Activated CD8-positive, alpha-beta memory T cell treated with anti-CD3 and anti-CD28 coated beads for 1 hour (primary cell): ENCODE measurements around the gene CACNA2D3.

ENCODE experiments used
- DNase-seq, 2 donors: peaks; one replicate each; pipeline ENCODE4 v3.0.0-alpha.2; 2020; ENCODE audit warnings: low read depth in 1 of 2; ENCODE audit errors: extremely low read depth in 1 of 2

The CACNA2D3 gene

DNA sequence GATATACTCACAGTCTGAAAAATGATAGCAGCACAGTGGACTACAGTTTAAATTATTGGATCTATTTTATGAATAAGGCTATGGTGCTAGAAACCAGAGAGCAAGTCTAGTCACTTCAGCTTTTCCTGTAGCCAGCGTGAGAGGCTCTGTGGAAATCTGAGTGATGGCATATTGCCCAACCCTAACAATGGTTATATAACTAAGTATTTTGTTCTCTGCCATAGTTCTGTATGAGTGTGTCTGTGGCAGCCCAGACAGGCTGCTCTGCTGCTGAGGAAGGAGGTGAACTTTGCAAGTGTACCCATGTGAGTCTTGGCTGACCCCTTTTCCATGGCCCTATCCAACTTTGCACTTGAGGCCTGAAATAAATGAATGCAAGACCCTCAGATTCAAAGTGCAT is 699.9 kb downstream of the CACNA2D3 start:
- DNase-seq, result no peak

DNA sequence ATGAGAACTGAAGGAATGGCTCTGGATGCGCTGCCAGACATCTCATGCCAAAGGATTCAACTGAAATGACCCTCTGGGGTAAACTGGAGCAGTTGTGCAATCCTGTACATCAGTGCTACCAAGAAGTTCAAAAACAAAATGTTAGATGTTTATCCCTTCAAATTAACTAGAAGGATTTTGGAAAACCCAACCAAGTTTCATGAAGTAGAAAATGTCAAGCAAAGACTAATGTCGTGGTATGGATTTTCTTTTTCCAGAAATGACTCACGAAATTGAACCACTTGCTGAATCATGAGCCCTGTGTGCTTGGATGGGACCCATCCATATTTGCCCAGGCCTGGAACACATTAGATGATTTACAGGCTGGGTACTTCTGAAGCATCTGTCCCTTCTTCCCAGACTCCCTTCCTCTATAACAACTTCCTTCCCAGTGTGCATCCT is 703.9 kb downstream of the CACNA2D3 start:
- no peak for DNase-seq

- no peak for DNase-seq
Observed at GRCh38 chr3:54827056-54827687, 704.8 kb downstream of the CACNA2D3 start.

- no peak for DNase-seq
Observed at GRCh38 chr3:54827776-54828175, 705.4 kb downstream of the CACNA2D3 start.

GRCh38 chr3:54830658-54831057 is 708.3 kb downstream of the CACNA2D3 start:
- DNase-seq, result no peak

- DNase-seq, result no peak
Observed at GRCh38 chr3:54831112-54831511, 708.8 kb downstream of the CACNA2D3 start.

DNA sequence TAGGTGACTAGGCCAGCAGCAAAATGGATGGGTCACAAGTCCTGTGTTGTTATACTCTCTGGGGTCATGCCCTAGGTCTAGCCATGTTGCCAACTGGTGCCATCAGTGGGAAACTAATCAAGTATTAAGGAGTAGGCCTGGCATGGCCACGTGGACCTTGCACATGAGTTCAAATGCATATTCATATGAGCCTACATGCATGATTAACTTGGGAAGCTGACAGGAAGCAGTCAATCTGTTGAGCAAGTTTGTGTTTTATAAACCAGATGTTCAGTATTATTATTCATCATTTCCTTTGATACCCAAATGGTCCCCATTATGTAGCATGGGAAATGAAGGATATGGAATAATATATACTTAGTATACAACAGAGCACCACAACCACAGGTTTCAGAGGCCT is 710.5 kb downstream of the CACNA2D3 start:
- DNase-seq, result no peak

GRCh38 chr3:54835701-54836100 is 713.3 kb downstream of the CACNA2D3 start:
- DNase-seq, result no peak

GRCh38 chr3:54836871-54837270 is 714.5 kb downstream of the CACNA2D3 start:
- DNase-seq, result no peak

GRCh38 chr3:54837964-54838363 is 715.6 kb downstream of the CACNA2D3 start:
- DNase-seq, result no peak

DNA sequence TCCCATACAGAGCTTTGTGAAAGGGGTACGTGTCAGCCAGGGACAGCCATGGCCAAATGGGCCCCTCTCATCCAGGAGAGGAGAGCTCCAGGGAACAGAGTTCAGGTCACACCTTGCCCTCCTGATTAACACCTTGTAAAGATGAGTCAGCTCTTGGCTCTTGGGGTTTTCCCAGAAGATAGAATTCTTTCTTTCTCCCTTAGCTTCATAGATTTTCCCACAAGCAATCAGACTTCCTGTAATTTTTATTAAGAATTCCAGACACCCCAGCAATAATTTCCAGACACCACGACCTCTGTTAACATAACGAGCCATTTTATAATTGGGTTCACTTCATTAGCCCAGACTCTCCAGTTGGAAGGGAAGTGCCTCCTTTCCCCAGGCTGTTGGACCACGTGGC is 719.1 kb downstream of the CACNA2D3 start:
- DNase-seq, result no peak

- no peak for DNase-seq
Observed at GRCh38 chr3:54843352-54843751, 721.0 kb downstream of the CACNA2D3 start.

- DNase-seq, result no peak
Observed at GRCh38 chr3:54844211-54844610, 721.9 kb downstream of the CACNA2D3 start.

DNA sequence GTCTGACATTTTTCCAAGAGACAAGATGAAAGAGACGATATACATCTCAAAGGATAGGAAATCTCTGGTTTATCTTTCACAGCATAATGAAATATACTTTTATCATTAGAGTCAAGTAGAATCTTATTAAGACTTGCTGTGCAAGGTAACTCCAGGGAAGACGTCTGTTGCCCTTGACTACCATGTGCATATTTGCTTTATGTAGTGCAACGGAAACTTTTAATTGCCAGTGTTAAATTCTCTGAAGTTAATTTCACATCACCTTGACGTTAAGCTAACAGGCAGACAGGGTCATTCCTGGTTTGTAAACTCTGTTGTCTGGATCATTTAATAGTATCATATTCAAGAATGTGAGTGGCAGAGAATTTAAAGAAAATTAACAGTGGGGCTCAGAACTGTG is 722.7 kb downstream of the CACNA2D3 start:
- no peak for DNase-seq

DNA sequence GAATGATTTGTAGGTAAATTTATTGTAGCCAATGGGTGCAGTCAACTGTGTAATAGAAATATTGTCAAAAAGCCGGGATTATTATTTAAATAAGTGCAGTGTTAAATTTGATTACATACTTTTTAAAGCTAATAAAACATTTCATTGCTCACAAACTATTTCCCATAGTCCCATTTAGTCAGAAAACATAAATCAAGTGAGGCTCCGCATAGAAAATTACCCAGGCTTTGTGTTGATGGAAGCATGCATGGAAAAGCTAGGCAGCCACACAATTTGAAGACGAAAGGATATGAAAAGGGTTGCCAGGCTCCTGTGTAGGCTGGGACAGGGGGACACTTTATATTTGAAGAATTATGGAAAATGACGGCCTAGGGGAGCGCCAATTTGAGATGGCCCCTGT is 723.2 kb downstream of the CACNA2D3 start:
- no peak for DNase-seq

DNA sequence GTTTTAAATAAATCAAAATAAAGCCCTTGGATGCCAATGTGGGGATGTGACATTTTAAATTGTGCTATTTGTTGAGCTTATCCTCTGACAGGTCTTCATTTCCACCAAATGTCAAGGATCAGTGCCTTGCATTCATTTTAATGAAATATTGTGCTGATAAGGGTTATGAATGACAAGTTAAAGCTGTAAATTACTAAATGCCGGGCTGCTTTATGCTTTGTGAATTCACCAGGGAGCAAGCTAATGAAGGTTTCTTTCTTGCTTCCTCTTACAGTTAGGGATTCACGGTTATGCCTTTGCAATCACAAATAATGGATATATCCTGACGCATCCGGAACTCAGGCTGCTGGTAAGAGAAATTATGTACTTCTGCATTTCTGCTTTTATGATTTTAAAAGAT is 723.8 kb downstream of the CACNA2D3 start:
- no peak for DNase-seq

DNA sequence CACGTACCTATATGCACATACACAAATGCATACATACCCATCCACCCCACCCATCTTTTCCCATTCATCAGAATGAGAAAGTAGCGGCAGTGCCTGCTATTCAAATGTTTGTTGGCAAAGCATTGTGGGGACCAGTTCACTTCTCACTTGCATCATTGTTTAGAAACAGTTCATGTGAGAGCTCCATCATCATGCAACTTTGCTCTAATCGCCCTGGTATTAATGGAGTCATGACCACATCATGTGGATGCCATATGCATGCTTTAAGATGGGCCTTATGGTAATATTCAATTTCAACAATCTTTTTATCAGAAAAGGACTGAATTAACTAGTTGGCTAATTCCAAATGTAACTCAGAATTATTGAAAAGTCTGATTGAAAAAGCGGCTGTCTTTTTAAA is 725.0 kb downstream of the CACNA2D3 start:
- no peak for DNase-seq

GRCh38 chr3:54849360-54849759 is 727.0 kb downstream of the CACNA2D3 start:
- no peak for DNase-seq

DNA sequence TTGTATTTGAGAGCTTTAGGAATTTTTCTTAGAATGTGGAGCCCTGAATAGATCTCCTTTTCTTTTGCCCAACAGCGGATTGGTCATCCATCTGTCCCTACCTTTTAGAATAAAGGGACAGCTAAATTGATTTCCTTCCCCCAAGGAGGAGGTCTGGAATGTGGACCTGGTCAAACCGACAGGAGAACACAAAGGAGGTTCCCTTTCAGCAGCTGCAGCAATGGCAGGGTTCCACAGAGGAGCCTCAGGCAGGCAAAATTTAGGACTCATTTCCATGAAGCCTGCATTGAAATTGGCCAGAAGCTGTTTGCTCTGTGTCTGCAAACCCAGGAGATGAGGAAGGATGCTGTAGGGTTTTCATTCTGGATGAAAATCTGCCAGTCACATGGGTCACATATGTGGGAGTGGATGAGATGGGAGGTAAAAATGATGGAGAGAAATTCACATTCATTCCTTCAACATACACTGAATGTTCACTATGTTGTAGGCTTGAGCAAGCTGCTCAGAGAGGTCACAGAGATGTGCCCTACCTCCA is 728.2 kb downstream of the CACNA2D3 start:
- no peak for DNase-seq

DNA sequence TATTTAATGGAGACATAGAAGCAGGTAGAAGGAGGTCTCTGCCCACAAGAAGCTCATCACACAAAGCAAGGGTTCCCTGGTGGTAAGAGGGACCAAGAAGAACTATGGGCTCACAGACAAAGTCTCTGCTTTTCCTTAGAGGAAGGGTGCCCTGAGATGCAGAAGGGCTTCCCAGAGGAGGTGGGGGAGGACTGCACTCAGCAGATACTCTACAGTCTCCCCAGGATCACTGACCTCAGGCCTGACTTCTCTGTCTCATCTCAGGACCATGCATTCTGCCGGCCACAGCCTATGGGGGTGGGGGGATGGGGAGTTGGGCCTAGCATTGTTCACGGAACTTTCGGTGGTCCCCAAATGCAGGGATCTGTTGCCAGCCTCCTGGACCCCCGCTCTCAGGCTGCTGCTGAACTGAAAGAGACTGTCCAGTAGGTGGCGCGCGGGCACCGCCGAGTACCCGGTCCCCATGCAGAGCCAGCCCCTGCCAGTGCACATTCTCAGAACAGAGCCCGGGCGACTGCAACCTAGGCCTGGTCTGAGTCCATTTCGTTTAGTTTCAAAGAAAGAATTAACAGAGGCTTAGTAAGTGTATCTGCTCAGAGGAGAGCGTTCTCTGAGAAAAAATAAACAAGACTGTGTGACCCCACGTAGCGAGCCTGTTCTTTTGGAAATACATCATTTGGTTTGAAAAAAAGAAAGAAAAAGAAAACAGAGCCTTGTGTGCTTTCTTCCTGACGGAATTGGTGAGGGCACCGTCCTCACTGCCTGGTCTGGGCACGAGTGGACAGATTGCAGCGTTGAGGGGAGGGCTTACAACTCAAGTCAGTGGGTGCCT is 731.4 kb downstream of the CACNA2D3 start:
- DNase-seq, result no peak

DNA sequence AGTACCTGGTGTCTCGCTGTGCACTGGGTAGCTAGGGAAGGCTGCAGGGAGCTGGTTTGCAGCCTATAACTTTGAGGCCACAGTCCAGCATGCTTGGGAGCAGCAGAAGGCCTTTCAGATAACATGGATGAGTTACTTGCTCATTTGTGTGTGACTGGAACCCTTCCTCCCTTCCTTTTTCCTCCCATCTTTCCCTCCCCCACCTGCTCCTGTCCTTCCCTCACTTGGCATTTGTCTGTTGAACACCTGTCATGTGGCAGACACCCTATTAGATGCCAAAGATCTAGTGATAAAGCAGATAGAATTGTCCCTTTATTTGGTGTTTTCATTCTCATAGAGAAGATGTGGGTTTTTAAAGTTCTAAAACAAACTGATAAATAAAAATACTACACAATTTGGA is 733.9 kb downstream of the CACNA2D3 start:
- DNase-seq, result no peak

- DNase-seq, result no peak
Observed at GRCh38 chr3:54857343-54857742, 735.0 kb downstream of the CACNA2D3 start.
